Breast epithelium (tissue), 3 donors: Measurements from ENCODE around the gene C19orf25.

Source experiments
- CTCF ChIP-seq, 3 donors: fragments of 450-650 bp; IDR thresholded peaks; one replicate each; pipeline ENCODE4 v1.5.1; 2016 to 2017; ENCODE audit warnings: antibody characterized with exemption in 3 of 3, mild to moderate bottlenecking in 3 of 3, moderate library complexity in 3 of 3
- POLR2A ChIP-seq: fragments of 450-650 bp; IDR thresholded peaks from one replicate; pipeline ENCODE4 v1.6.1; 2016; ENCODE audit warnings: antibody characterized with exemption, mild to moderate bottlenecking, moderate library complexity

- TF ChIP-seq POLR2A (no peak), CTCF (IDR thresholded peaks at IDR 0.05) (no peak)
Measured at GRCh38 chr19:1526066-1526778, 47.2 kb upstream of the C19orf25 start.
